HG02623 (cell line): ENCODE data around the gene CROT.
"Not testable (repeated sequence)": the region's sequence is repeated elsewhere in the genome, so short reads cannot be mapped to it uniquely, and the experiment has no call there.

Experiments used
- ATAC-seq: cut with Tn5 transposase; IDR thresholded peaks from one replicate; pipeline ENCODE4 v1.9.1; 2021; ENCODE audit warnings: moderate library complexity; ENCODE audit not compliant: unreplicated experiment

CROT gene, protein sequence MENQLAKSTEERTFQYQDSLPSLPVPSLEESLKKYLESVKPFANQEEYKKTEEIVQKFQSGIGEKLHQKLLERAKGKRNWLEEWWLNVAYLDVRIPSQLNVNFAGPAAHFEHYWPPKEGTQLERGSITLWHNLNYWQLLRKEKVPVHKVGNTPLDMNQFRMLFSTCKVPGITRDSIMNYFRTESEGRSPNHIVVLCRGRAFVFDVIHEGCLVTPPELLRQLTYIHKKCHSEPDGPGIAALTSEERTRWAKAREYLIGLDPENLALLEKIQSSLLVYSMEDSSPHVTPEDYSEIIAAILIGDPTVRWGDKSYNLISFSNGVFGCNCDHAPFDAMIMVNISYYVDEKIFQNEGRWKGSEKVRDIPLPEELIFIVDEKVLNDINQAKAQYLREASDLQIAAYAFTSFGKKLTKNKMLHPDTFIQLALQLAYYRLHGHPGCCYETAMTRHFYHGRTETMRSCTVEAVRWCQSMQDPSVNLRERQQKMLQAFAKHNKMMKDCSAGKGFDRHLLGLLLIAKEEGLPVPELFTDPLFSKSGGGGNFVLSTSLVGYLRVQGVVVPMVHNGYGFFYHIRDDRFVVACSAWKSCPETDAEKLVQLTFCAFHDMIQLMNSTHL

DNA sequence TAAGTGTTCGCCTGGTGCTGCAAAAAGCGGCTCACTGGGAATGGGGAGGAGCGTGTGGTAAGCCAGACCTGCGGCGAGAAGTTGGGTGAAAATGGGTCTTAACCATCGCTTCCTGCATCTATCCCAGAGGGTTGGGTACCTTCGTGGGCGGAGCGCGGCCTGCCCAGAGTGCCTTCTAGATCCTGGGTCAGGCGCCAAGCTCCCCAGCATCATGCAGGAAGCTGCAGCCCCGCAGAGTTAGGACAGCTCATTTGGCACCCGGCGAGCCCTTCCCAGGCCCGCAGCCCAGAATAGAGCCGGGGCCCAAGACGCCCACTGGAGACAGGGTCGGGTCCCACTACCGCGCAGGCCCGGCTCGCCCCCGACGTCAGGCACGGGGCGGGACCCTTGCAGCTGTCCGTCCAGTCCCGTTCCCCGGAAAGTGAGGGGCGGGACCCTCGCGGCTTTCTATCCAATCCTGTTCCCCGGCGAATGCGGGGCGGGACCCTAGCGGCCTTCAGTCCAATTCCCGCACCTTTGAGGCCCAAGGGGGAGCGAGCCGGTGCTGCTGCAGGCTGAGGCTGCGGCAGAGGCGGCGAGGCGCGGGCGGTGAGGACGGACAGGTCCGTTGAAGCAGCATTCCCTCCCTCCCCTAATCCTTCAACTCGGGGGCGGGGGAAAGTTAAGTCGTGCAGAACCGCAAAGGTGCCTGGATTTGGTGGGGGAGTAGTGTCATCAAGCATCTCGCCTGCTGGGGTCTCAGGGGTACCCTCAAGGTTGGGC, at the start of gene CROT:
TSS of gene CROT (plus strand) at position 499 of the 762 bp plus-strand sequence. CDS start 3,405 bp downstream, outside the sequence.
- peak; percentile 97 for ATAC-seq

DNA sequence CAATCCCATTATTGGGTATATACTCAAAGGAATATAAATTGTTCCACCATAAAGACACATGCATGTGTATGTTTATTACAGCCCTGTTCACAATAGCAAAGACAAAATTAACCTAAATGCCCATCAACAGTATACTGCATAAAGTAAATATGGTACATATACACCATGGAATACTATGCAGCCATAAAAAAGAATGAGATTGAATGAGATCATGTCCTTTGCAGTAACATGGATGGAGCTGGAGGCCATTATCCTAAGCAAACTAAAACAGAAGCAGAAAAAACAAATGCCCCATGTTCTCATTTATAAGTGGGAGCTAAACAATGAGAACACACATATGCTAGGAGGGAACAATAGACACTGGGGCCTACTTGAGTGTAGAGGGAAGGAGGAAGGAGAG, 44.7 kb upstream of the CROT start:
- ATAC-seq = no peak

DNA sequence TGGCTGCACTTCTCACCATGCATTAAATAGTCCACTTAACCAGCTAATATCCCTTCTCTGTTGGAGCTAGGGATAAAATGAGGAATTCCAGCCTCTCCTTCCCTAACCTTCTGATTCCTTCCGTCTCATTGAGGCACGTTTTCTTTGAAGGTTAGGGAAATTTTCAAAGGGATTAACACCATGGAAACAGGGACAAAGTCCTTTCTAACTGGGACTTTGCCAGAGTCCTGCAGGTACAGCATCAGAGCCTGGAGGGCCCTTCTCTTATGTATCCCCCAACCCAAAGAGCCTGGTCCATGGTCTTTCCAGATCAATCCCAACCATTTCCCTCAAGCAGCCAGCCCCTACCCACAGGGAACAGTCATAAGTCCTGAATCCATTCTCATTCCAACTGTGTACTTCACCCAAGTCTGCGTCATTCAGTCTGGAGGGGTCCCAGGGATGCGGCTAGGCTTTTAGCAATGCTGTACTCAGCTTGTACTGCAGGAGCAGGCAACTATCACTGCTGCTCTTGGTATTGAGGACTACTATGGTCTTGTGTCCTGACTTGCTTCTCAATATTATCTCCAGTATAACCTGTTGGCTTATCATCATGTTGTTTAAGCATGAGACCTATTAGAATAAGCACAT, 34.6 kb upstream of the CROT start:
- no peak for ATAC-seq

DNA sequence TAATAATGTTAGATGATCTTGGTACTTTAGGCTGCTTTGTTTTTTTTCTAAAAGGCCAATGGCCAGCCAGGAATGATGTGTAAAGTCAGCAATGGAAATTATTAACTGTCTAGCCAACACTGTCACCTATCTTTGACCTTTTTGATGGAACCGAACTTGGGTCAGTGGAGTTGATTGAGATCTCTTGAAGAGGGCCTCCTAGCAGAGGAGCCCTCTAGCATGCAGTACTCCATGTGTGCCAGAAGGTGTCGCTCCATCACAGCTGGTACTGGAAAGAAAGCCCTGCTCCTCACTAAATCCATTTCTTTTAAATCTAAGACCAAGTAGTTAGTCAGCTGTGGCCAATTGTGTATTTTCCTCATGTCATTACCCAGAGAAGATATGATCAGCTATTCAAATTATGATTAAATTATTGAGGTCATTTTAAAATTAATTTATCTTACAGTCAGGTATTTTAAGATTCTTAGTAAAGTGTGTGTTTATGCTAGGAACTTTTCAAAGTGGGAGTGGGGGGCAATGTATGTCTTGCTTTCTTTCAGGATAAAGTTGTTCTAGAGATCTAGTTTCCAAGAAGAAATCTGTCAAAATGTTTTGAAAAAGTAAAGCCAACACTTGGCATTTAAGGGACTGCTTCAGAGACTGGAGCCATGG, 33.1 kb upstream of the CROT start:
- ATAC-seq = peak; percentile 55

DNA sequence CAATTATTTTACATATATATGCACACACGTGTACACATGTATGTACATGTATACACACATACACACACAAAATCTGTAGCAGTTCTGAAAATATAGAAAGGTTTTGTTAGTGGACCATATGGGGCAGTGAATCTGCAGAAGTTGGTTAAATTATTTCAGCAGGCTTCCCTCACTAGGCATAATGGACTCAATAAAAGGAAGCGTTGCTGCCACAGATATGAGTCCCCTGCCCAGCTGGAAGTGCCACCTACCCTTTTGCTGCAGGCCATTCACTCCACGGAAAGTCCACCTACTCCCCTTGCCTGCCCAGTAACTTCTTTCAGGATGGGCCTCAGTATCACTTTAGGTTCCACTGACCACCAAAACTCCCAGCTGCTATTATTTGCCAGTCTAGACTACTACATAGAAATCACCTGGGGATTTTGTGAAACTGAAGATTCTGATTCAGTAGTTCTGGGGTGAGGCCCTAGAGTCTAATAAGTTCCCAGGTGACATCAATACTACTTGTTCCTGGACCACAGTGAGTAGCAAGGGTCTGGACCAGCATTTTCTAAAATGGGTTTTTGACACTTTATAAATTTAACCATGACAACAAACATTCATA, 29.3 kb upstream of the CROT start:
- ATAC-seq = peak; percentile 86

DNA sequence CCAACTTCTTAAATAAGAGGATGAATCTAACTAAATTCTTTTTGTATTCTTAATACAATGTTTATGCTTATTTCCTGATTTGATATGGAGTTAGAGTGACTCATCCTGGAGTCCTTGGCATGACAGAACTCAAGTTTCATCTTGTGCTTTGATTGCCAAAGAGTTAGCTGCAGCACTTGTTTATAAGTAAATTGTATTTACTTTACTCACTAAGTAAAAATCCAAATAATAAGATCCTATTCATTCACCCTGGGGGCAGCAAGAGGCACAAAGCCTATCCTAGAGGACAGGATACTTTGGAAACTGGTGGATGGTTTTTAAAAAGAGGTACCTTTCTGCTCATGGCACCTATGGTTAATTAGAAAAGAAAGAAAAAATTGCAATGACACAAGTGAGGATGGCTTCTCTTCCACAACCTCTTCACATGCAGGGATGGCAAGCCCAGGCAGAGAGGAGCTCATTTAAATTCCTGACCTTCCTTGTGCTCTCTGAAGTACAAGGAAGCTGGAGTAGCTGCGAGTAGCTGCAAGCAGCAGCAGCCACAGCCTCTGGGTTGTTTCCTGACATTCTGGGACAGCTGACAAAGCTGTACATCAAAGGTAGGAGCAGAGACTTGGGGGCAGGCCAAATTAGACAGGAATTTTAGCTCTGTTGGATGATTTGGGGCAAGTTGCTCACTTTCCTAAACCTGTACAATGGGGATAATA, 28.5 kb upstream of the CROT start:
- no peak for ATAC-seq

DNA sequence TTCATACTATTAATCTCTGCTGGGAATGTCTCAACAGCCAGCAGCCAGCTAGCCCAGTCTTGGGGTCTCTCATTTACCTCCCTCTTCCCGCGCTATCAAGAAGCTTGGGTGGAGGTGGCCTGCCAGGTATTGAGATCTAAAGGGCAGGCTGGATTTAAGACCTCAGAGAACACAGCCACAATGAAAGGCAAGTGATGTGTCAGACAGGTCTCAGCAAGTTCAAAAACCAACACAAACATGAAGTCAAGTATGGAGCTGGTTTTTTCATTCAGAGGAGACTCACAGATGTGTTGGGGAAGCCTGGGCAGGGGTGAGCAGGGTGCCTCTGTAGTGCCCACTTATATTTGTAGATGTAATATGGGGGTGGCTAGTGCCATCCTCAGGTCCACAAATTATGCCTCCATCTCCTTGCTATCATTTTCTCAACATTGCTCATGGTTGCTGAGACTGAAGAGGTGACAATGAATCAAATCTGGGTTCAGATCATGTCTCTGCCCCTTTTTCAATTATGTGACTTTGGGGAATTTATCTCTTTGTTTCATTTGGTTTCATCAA, 27.7 kb upstream of the CROT start:
- no peak for ATAC-seq

DNA sequence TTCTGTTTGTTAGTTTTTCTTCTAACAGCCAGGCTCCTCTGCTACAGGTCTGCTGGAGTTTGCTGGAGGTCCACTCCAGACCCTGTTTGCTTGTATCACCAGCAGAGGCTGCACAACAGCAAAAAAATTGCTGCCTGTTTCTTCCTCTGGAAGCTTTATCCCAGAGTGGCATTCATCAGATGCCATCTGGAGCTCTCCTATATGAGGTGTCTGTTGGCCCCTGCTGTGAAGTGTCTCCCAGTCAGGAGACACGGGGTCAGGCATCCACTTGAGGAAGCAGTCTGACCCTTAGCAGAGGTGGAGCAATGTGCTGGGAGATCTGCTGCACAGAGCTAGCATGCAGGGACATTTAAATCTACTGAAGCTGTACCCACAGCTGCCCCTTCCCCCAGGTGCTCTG, 26.7 kb upstream of the CROT start:
- ATAC-seq = no peak

DNA sequence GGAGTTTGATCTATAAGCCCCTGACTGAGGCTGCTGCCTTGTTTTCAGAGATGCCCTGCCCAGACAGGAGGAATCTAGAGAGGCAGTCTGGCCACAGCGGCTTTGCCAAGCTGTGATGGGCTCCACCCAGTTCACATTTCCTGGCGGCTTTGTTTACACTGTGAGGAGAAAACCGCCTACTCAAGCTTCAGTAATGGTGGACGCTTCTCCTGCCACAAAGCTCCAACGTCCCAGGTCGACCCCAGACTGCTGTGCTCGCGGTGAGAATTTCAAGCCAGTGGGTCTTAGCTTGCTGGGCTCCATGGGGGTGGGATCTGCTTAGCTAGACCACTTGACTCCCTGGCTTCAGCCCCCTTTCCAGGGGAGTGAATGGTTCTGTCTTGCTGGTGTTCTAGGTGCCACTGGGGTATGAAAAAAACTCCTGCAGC, 26.3 kb upstream of the CROT start:
- not testable (repeated sequence) for ATAC-seq

DNA sequence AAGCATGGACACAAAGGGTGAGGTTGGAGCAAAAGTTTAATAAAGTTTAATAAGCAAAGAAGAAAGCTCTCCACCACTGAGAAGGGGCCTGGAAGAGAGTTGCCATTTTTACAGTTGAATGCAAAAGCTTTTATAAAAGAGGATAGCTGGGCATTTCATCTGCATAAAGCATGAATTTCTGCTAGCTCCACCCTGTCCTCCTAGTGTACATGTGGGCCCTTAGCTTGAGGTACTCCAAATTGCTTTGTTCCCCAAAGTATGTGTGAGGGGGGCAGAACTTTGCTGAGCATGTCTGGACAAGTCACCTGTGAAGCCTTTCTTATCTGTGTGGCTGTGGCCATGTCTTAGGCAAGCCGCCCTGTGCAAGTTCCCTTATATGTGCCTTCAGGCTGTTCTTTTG, 22.6 kb upstream of the CROT start:
- no peak for ATAC-seq

DNA sequence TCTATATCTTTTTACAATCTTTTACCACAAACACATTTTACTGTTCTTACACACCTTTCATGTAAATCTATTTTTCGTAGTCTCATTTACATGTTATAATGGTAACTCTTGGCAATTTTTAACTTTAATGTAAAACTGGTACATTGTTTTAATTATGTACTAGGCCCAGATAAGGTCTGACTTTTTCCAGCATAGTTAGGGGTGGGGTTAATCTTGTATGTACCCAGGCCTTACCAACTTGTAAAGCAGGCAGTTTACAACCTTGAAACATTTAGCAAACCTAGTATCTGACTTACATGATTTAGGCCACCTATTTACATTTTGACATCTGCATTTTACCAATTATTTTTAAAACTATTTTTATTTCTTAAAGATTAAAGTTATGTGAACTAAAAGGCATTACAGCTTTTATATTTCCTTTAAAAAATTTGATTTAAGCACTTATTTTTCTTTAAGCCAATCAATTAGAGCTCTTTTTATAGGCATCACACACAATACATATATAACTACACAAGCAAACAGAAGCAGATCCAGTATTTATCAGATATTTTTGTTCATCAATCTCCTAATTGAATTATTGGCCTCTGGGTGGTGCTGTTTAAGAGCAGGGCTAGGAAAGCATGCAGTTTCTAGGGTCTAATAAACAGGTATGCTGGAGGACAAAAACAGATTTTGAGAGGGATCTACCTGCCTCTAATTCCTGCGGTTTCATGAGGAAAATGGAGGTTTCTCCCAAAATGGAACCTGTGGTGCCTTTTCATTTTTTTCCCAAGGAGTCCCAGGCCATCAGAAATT, 19.7 kb upstream of the CROT start:
- ATAC-seq = no peak

DNA sequence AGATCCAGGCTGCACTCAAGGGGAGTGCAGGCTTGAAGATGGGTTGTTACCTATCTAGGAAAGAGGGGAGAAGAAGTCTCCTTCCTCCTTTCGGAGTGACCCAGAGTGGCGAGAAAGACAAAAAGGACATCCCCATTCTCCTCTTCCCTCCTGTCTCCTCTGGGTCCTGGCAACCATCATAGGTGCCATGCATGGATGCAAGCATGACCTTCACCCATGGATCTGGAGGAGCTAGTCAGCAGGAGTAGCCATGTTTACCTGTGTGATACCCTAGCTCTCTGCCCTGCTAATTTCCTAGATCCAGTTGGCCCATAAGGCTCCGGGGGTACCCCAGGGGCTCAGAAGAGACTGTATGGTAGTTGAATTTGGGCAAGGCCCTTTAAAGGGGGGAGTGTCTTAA, 17.2 kb upstream of the CROT start:
- no peak for ATAC-seq

DNA sequence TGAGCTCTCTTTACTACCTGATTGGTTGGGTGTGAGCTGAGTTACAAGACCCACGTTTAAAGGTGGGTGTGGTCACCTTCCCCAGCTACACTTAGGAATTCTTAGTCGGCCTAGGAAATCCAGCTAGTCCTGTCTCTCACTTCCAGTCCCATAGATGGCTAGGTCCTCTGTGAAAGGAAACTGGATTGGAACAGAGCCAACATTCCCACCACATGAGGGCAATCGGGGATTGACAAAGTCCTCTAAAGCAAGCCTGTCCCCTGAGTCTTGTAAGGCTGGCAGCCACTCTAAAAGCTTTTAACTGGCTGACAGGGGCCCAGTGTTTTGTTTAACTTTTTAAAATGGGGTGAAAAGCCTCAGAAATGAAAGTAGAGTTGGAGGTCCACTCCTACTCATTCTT, 15.1 kb upstream of the CROT start:
- ATAC-seq = no peak

DNA sequence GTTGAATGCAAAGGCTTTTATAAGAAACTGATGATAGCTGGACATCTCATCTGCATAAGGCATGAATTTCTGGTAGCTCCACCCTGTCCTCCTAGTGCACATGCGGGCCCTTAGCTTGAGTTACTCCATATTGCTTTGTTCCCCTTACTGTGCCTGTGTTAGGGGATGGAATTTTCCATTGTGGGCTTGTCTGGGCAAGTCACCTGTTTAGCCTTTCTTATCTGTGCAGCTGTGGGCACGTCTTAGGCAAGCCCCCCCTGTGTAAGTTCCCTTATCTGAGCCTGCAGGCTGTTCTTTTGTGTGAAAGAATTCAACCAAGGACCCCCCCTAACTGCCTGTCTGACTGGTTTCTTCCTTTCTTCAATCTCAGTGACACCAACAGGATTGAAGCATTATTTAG, 14.5 kb upstream of the CROT start:
- ATAC-seq = no peak

DNA sequence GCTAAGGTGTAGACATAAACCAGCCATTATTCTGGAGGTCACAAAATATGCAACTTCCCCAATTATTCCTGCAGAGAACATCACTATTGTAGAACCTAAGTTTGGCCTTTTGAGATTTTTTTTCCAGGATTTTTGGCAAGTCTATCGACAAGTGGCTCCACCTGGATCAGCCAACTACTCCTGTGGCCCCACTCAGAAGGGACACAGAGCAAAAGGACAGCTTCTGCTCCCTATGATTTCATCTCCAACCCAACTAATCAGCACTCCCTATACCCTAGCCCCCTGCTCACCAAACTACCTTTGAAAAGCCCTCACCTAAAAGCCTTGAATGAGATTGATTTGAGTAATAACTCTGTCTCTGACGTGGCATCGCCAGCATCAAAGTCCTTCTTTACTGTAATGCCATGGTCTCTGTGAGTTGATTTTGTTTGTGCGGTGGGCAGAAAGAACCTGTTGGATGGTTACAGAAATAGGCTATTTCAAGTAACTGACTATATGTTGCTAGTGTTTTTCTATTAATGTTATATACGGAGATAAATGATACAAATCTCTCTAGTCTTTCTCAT, 13.7 kb upstream of the CROT start:
- no peak for ATAC-seq

DNA sequence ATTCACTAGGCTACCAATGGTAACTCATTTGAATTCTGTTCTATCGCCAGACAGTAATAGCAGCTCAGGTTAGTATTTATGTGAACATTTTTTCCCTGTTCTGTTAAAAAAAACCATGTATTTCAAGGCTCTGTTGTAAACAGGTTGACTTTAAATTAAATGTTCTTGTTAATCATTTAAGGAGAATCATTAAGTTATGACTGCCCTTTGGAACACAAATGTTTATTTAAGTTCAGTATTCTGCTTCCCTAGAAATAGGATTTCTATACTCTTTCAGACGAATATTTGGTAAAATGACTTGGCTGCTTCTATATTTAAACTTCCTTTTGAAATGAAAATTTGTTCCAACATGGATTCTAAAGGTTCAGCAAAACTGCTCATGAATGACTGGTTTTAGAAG, 13.1 kb upstream of the CROT start:
- no peak for ATAC-seq

DNA sequence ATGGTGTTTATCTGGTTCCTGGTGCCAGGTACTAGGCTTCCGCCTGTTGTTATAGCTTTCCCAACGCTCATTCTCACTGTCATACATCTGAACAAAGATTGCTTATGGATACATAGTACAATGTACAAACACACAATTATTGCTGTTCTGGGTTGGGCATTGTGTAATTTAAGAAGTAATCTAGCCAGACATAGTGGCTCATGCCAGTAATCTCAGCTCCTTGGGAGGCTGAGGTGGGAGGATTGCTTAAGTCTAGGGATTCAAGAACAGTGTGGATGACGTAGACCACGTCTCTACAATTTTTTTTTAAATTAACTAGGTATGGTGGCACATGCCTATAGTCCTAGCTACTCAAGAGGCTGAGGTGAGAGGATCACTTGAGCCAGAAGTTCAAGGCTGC, 9.3 kb upstream of the CROT start:
- no peak for ATAC-seq

DNA sequence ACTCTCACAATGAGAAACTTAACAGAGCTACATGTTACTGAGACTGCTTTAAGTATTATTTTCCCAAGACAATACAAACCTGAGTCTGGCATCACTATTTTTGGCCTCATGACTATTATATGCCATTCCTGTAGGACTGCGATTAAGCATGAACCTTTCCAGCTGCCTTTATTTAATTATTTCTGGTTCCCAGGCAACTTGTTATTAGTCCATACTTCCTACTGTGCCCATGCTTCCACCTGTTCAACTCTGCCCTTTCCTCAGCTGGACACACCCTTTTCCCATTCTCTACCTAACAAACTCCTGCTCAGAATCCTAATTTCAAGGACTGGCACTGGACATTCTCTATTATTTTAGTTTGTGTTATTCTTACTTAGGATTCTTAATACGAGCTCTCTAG, 8.1 kb upstream of the CROT start:
- no peak for ATAC-seq
